Mesothelial cell of epicardium (in vitro differentiated cells): ENCODE measurements around the gene NFYA. TPM values are rescaled to one million over a fixed set of nuclear protein-coding genes. Genes with fewer than 3 reads are reported as not detected.

Experiments
- DNase-seq, 2 experiments: peaks; one replicate each; pipeline ENCODE4 v3.0.0; 2021; ENCODE audit warnings: low spot score in 2 of 2; ENCODE audit not compliant: unreplicated experiment in 2 of 2
- H3K27ac Mint-ChIP-seq: 2 replicates; pipeline ENCODE4 v1.8.0; 2021; ENCODE audit warnings: mixed read lengths
- H3K27me3 Mint-ChIP-seq: 2 replicates; pipeline ENCODE4 v1.8.0; 2021; ENCODE audit warnings: low read depth, mixed read lengths
- H3K36me3 Mint-ChIP-seq: 2 replicates; pipeline ENCODE4 v1.8.0; 2021; ENCODE audit warnings: mixed read lengths
- H3K4me1 Mint-ChIP-seq: 2 replicates; pipeline ENCODE4 v1.8.0; 2021; ENCODE audit warnings: mixed read lengths
- H3K4me3 Mint-ChIP-seq: 2 replicates; pipeline ENCODE4 v1.8.0; 2021; ENCODE audit warnings: mild to moderate bottlenecking, moderate library complexity, mixed read lengths
- H3K9me3 Mint-ChIP-seq: 2 replicates; pipeline ENCODE4 v1.8.0; 2021; ENCODE audit warnings: mixed read lengths
- CTCF ChIP-seq: fragments of 200-600 bp; sonication (generic); IDR thresholded peaks from one replicate; pipeline ENCODE4 v1.5.0; 2021; ENCODE audit warnings: antibody characterized with exemption; ENCODE audit not compliant: unreplicated experiment
- total RNA-seq: library from RNA; stranded (reverse); gene quantifications from 3 replicates; pipeline ENCODE4 v1.2.1, GENCODE V29; 2021

Gene NFYA
- total RNA-seq, 1 donor from 2014 or later = 64.2 TPM

GRCh38 chr6:41066867-41067304 lies 5.9 kb upstream of the NFYA start:
- peak overlapping the region; percentile 32 for H3K27ac Mint-ChIP-seq

GRCh38 chr6:41071501-41071922 lies 1.3 kb upstream of the NFYA start:
- DNase-seq = no peak
- H3K4me3 Mint-ChIP-seq = peak overlapping the region; percentile 89
- no peaks in the 10 kb centered on the region for H3K27me3 Mint-ChIP-seq
- peaks cover 6% of the 10 kb centered on the region for H3K36me3 Mint-ChIP-seq
- H3K9me3 Mint-ChIP-seq = no peaks in the 10 kb centered on the region
- H3K27ac Mint-ChIP-seq = peak overlapping the region; percentile 98
- H3K4me1 Mint-ChIP-seq = peaks cover 42% of the 10 kb centered on the region
- TF ChIP-seq CTCF = no peak

More at GRCh38 chr6:41066867-41067304, 5.9 kb upstream of the NFYA start:
- Mint-ChIP-seq H3K9me3 (no peaks in the 10 kb centered on the region), H3K4me1 (peaks cover 20% of the 10 kb centered on the region), H3K4me3 (no peak overlapping the region), H3K27me3 (no peaks in the 10 kb centered on the region), H3K36me3 (peaks cover 10% of the 10 kb centered on the region)
- DNase-seq = peak; percentile 54 to 77
- peak; percentile 94 for TF ChIP-seq CTCF

GRCh38 chr6:41071923-41072835 lies 595 bp upstream of the NFYA start, which contains the start of gene OARD1:
Gene OARD1, minus strand, starts transcription at chr6:41072356. Its CDS starts 722 bp downstream, at chr6:41071634.
- Mint-ChIP-seq H3K9me3 (no peaks in the 10 kb centered on the region), H3K36me3 (peaks cover 1% of the 10 kb centered on the region), H3K4me3 (peak within 1 kb of the TSS; percentile 94), H3K27me3 (no peaks in the 10 kb centered on the region), H3K27ac (peak within 1 kb of the TSS; percentile 98), H3K4me1 (peaks cover 40% of the 10 kb centered on the region)
- no peak for TF ChIP-seq CTCF
- peak; percentile 100 for DNase-seq

GRCh38 chr6:41073203-41073967 lies 611 bp downstream of the NFYA start:
- H3K27ac Mint-ChIP-seq = peak overlapping the region; percentile 98
- TF ChIP-seq CTCF = peak; percentile 51
- H3K36me3 Mint-ChIP-seq = no peaks in the 10 kb centered on the region
- peak; percentile 83 to 90 for DNase-seq
- H3K27me3 Mint-ChIP-seq = no peaks in the 10 kb centered on the region
- no peaks in the 10 kb centered on the region for H3K9me3 Mint-ChIP-seq
- H3K4me3 Mint-ChIP-seq = peak overlapping the region; percentile 94
- peaks cover 47% of the 10 kb centered on the region for H3K4me1 Mint-ChIP-seq

- DNase-seq = no peak
- Mint-ChIP-seq H3K9me3 (no peaks in the 10 kb centered on the region), H3K4me1 (peaks cover 49% of the 10 kb centered on the region), H3K27ac (peak overlapping the region; percentile 98), H3K4me3 (peak overlapping the region; percentile 94), H3K36me3 (peaks cover 2% of the 10 kb centered on the region), H3K27me3 (no peaks in the 10 kb centered on the region)
- no peak for TF ChIP-seq CTCF
These were observed 1.4 kb downstream of the NFYA start for GRCh38 chr6:41073968-41074691.
